HEK293 (cell line): ENCODE results near the gene DIP2C.

Experiments
- CTCF ChIA-PET: fragments of 350-600 bp; formaldehyde crosslinking; extraction: SDS; loops from one replicate; lab custom pipeline; 2021; ENCODE audit warnings: antibody characterized with exemption; lab: Yijun Ruan, JAX
- POLR2A ChIA-PET: fragments of 300-600 bp; formaldehyde crosslinking; extraction: SDS; loops from one replicate; lab custom pipeline; 2020; ENCODE audit warnings: antibody characterized with exemption, inconsistent platforms; lab: Yijun Ruan, JAX
- H3K27ac ChIP-seq: fragments of 200-500 bp; sonication (Bioruptor generic); 2 replicates; pipeline ENCODE4 v1.5.1; 2014; ENCODE audit warnings: low read depth, low read length, control low read depth, inconsistent platforms; ENCODE audit errors: extremely low read depth
- H3K36me3 ChIP-seq, 2 experiments: fragments of 200-500 bp in 1 of 2; sonication (Bioruptor generic) in 1 of 2; 1 replicate in 1 of 2; 2 replicates in 1 of 2; pipeline ENCODE4 v1.5.1; 2014 to 2017; ENCODE audit warnings: inconsistent platforms in 2 of 2, low read length in 2 of 2; ENCODE audit not compliant: control insufficient read depth in 2 of 2, insufficient read depth in 1 of 2
- H3K4me1 ChIP-seq: fragments of 200-500 bp; sonication (Bioruptor generic); 2 replicates; pipeline ENCODE4 v1.5.1; 2014; ENCODE audit warnings: mild to moderate bottlenecking, low read length, inconsistent platforms; ENCODE audit not compliant: control insufficient read depth, insufficient read depth
- H3K4me3 ChIP-seq: 2 replicates; pipeline ENCODE4 v1.5.1; 2011; ENCODE audit warnings: low read depth, mild to moderate bottlenecking, control low read depth, low read length, moderate library complexity
- H3K9me3 ChIP-seq: fragments of 200-500 bp; sonication (Bioruptor generic); 2 replicates; pipeline ENCODE4 v1.5.1; 2014; ENCODE audit warnings: low read depth, low read length, inconsistent platforms; ENCODE audit not compliant: control insufficient read depth, insufficient read depth
- CTCF ChIP-seq: fragments of 450-650 bp; formaldehyde crosslinking; IDR thresholded peaks from 2 replicates; pipeline ENCODE4 v1.5.1; 2016; ENCODE audit warnings: missing biosample characterization, missing genetic modification characterization
- FEZF1 ChIP-seq: fragments of 450-650 bp; formaldehyde crosslinking; IDR thresholded peaks from 2 replicates; pipeline ENCODE4 v1.5.1; 2016; ENCODE audit warnings: missing biosample characterization, missing genetic modification characterization
- KLF7 ChIP-seq: fragments of 450-650 bp; formaldehyde crosslinking; IDR thresholded peaks from 2 replicates; pipeline ENCODE4 v1.5.1; 2016; ENCODE audit warnings: missing biosample characterization, missing genetic modification characterization, borderline replicate concordance
- KLF9 ChIP-seq: fragments of 450-650 bp; formaldehyde crosslinking; IDR thresholded peaks from 2 replicates; pipeline ENCODE4 v1.5.1; 2016; ENCODE audit warnings: missing biosample characterization, missing genetic modification characterization, low read depth
- OSR2 ChIP-seq: fragments of 450-650 bp; formaldehyde crosslinking; IDR thresholded peaks from 2 replicates; pipeline ENCODE4 v1.5.1; 2016; ENCODE audit warnings: missing biosample characterization, missing genetic modification characterization
- PATZ1 ChIP-seq: fragments of 450-650 bp; formaldehyde crosslinking; IDR thresholded peaks from 2 replicates; pipeline ENCODE4 v1.5.1; 2016; ENCODE audit warnings: missing biosample characterization, missing genetic modification characterization
- SALL2 ChIP-seq: fragments of 450-650 bp; formaldehyde crosslinking; IDR thresholded peaks from 2 replicates; pipeline ENCODE4 v1.5.0; 2017; ENCODE audit warnings: missing biosample characterization, mild to moderate bottlenecking, missing genetic modification characterization, borderline replicate concordance
- SCRT1 ChIP-seq: fragments of 450-650 bp; formaldehyde crosslinking; IDR thresholded peaks from 2 replicates; pipeline ENCODE4 v1.5.1; 2016; ENCODE audit warnings: missing biosample characterization, missing genetic modification characterization, borderline replicate concordance
- SCRT2 ChIP-seq: fragments of 450-650 bp; formaldehyde crosslinking; IDR thresholded peaks from 2 replicates; pipeline ENCODE4 v1.5.1; 2016; ENCODE audit warnings: missing biosample characterization, missing genetic modification characterization
- TRIM28 ChIP-seq: IDR thresholded peaks from 2 replicates; pipeline ENCODE4 v1.6.1; 2011; ENCODE audit warnings: low read length, control low read depth, borderline replicate concordance
- ZEB2 ChIP-seq: fragments of 450-650 bp; formaldehyde crosslinking; IDR thresholded peaks from 2 replicates; pipeline ENCODE4 v1.5.1; 2016; ENCODE audit warnings: missing biosample characterization, missing genetic modification characterization
- ZFP3 ChIP-seq: fragments of 450-650 bp; formaldehyde crosslinking; IDR thresholded peaks from 2 replicates; pipeline ENCODE4 v1.5.1; 2016; ENCODE audit warnings: low read depth, missing biosample characterization, missing genetic modification characterization
- ZNF121 ChIP-seq: fragments of 450-650 bp; formaldehyde crosslinking; IDR thresholded peaks from 2 replicates; pipeline ENCODE4 v1.5.1; 2016; ENCODE audit warnings: missing biosample characterization, missing genetic modification characterization
- ZNF169 ChIP-seq: fragments of 450-650 bp; formaldehyde crosslinking; IDR thresholded peaks from 2 replicates; pipeline ENCODE4 v1.5.1; 2016; ENCODE audit warnings: missing biosample characterization, missing genetic modification characterization
- ZNF202 ChIP-seq: fragments of 450-650 bp; formaldehyde crosslinking; IDR thresholded peaks from 2 replicates; pipeline ENCODE4 v1.5.1; 2016; ENCODE audit warnings: missing biosample characterization, missing genetic modification characterization, borderline replicate concordance
- ZNF23 ChIP-seq: fragments of 450-650 bp; formaldehyde crosslinking; IDR thresholded peaks from 2 replicates; pipeline ENCODE4 v1.5.1; 2016; ENCODE audit warnings: missing biosample characterization, missing genetic modification characterization, borderline replicate concordance
- ZNF24 ChIP-seq: fragments of 450-650 bp; formaldehyde crosslinking; IDR thresholded peaks from 2 replicates; pipeline ENCODE4 v1.5.1; 2016; ENCODE audit warnings: missing biosample characterization, missing genetic modification characterization
- ZNF362 ChIP-seq: fragments of 450-650 bp; formaldehyde crosslinking; IDR thresholded peaks from 2 replicates; pipeline ENCODE4 v1.5.1; 2016; ENCODE audit warnings: missing biosample characterization, missing genetic modification characterization
- ZNF404 ChIP-seq: fragments of 450-650 bp; formaldehyde crosslinking; IDR thresholded peaks from 2 replicates; pipeline ENCODE4 v1.5.1; 2017; ENCODE audit warnings: missing biosample characterization, missing genetic modification characterization
- ZNF473 ChIP-seq: fragments of 450-650 bp; formaldehyde crosslinking; IDR thresholded peaks from 2 replicates; pipeline ENCODE4 v1.5.1; 2017; ENCODE audit warnings: missing biosample characterization, missing genetic modification characterization
- ZNF521 ChIP-seq: fragments of 450-650 bp; formaldehyde crosslinking; IDR thresholded peaks from 2 replicates; pipeline ENCODE4 v1.5.1; 2017; ENCODE audit warnings: missing biosample characterization, mild to moderate bottlenecking, missing genetic modification characterization
- ZNF580 ChIP-seq: fragments of 450-650 bp; formaldehyde crosslinking; IDR thresholded peaks from 2 replicates; pipeline ENCODE4 v1.5.1; 2016; ENCODE audit warnings: missing biosample characterization, missing genetic modification characterization
- ZNF585B ChIP-seq: fragments of 450-650 bp; formaldehyde crosslinking; IDR thresholded peaks from 2 replicates; pipeline ENCODE4 v1.5.1; 2016; ENCODE audit warnings: missing biosample characterization, missing genetic modification characterization
- ZNF768 ChIP-seq: fragments of 450-650 bp; formaldehyde crosslinking; IDR thresholded peaks from 2 replicates; pipeline ENCODE4 v1.5.1; 2018; ENCODE audit warnings: missing biosample characterization, mild to moderate bottlenecking, missing genetic modification characterization

The DIP2C gene

GRCh38 chr10:474406-474805 is 215.1 kb downstream of the DIP2C start:
- POLR2A ChIA-PET = no interaction called here
- peaks cover 0 to 26% of the 10 kb centered on the region in 2 experiments; a peak in 1 of 3 replicates for H3K36me3 ChIP-seq
- TF ChIP-seq ZNF768 = no peak
- TF ChIP-seq PATZ1 = no peak
- TF ChIP-seq ZNF404 (tag by site-specific recombination) = no peak
- TF ChIP-seq ZNF169 = no peak
- TF ChIP-seq SALL2 (tag by site-specific recombination) = no peak
- no peak for TF ChIP-seq ZNF23 (tag by site-specific recombination)
- no peak for TF ChIP-seq KLF9 (tag by site-specific recombination)
- no peak for TF ChIP-seq FEZF1 (tag by site-specific recombination)
- no peak for TF ChIP-seq ZNF121 (tag by site-specific recombination)
- TF ChIP-seq TRIM28 = no peak
- TF ChIP-seq ZNF202 = no peak
- no peak for TF ChIP-seq SCRT1 (tag by site-specific recombination)
- no peak for TF ChIP-seq CTCF (tag by site-specific recombination)
- TF ChIP-seq ZFP3 (tag by site-specific recombination) = no peak
- TF ChIP-seq OSR2 (tag by site-specific recombination) = no peak
- no peak for TF ChIP-seq ZNF24 (tag by site-specific recombination)
- no peak for TF ChIP-seq ZNF362 (tag by site-specific recombination)
- TF ChIP-seq ZNF585B = no peak

GRCh38 chr10:472241-472910 is 217.1 kb downstream of the DIP2C start:
- CTCF ChIA-PET = interaction anchor here (1.0 kb wide), 1 partner anchor 40 kb away, joined by 4 read pairs; no protein-coding TSS in a partner anchor

More at GRCh38 chr10:474406-474805, 215.1 kb downstream of the DIP2C start:
- Histone ChIP-seq H3K9me3 (no peaks in the 10 kb centered on the region), H3K4me3 (no peak overlapping the region), H3K27ac (no peak overlapping the region), H3K4me1 (no peaks in the 10 kb centered on the region)
- CTCF ChIA-PET = no interaction called here

More at GRCh38 chr10:472241-472910, 217.1 kb downstream of the DIP2C start:
- H3K27ac ChIP-seq = no peak overlapping the region
- TF ChIP-seq ZNF521 (tag by site-specific recombination) = no peak
- 0 out of 2 replicates have a peak, but pooled peaks have one; percentile 18 for TF ChIP-seq SCRT1 (tag by site-specific recombination)
- no peak for TF ChIP-seq ZNF580
- TF ChIP-seq ZEB2 (tag by site-specific recombination) = no peak
- TF ChIP-seq SCRT2 (tag by site-specific recombination) = 0 out of 2 replicates have a peak, but pooled peaks have one; percentile 26
- TF ChIP-seq ZNF473 (tag by site-specific recombination) = no peak
- no peak for TF ChIP-seq KLF7 (tag by site-specific recombination)
- TF ChIP-seq, all 188 proteins: peak for 2
- POLR2A ChIA-PET = no interaction called here
- Histone ChIP-seq H3K4me1 (no peaks in the 10 kb centered on the region), H3K4me3 (no peak overlapping the region), H3K9me3 (no peaks in the 10 kb centered on the region), H3K36me3 (peaks cover 0 to 30% of the 10 kb centered on the region in 2 experiments; a peak in 1 of 3 replicates)
